ENCODE results near the gene VDAC1. TPM values are rescaled to one million over a fixed set of nuclear protein-coding genes. Genes with fewer than 3 reads are reported as not detected.
A peak's percentile ranks its signal among the peaks of the same experiment; 100 is the strongest.

VDAC1 gene, protein sequence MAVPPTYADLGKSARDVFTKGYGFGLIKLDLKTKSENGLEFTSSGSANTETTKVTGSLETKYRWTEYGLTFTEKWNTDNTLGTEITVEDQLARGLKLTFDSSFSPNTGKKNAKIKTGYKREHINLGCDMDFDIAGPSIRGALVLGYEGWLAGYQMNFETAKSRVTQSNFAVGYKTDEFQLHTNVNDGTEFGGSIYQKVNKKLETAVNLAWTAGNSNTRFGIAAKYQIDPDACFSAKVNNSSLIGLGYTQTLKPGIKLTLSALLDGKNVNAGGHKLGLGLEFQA
- 10 to 100 TPM; 37.6 to 65.1 TPM for total RNA-seq

DNA sequence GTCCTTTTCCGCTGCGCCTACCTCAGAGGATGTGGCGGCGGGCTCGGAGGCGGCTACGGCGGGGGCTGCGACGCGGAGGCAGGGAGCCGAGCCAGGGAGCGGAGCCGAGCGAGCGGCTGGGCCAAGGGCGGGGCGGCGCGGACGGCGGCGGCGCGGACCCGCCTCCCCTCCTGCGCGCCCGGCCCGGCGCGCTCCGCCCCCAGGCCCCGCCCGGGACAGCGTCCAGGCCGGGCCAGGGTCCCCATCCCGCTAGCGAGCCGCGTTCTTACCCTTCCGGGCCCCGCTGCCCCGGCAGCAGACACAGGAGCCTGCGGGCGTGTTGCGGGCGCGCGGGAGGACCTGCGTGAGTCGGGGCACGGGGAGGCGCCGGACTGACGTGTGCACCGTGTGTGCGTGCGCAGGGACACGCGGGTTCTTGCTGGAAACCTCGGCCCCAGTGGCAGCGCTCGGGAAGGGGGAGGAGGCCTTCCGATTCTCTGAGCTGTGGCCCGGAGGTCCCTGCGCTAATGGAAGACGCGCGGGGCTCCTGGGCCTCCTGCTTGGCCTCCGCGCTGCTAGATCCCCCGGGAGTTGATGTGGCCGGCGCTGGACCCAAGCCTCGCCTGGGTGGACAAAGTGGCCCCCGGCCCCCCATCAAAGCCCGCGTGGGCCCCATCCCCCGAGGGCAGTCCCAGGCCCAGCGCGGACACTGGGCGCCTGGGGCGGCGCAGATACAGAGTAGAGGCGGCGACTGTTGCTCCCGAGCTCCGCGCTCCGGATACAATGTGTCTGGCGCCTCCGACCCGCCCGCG lies at the start of gene VDAC1:
Gene VDAC1, minus strand, starts transcription at position 350 of the 791 bp plus-strand sequence. CDS start 11,963 bp downstream, outside the sequence.
- peaks cover 0 to 2% of the 10 kb centered on the region in 2 donors for H3K36me3 ChIP-seq (replicated peaks in 1 of 2; ENCODE audit: insufficient read depth in 1 of 2, low read depth in 2 of 2)
- DNase-seq = peak; percentile 73 to 80 (median 78)
- no peaks in the 10 kb centered on the region for H3K9me3 ChIP-seq
- no peaks in the 10 kb centered on the region for H3K27me3 ChIP-seq
- TF ChIP-seq, protein P1, sequence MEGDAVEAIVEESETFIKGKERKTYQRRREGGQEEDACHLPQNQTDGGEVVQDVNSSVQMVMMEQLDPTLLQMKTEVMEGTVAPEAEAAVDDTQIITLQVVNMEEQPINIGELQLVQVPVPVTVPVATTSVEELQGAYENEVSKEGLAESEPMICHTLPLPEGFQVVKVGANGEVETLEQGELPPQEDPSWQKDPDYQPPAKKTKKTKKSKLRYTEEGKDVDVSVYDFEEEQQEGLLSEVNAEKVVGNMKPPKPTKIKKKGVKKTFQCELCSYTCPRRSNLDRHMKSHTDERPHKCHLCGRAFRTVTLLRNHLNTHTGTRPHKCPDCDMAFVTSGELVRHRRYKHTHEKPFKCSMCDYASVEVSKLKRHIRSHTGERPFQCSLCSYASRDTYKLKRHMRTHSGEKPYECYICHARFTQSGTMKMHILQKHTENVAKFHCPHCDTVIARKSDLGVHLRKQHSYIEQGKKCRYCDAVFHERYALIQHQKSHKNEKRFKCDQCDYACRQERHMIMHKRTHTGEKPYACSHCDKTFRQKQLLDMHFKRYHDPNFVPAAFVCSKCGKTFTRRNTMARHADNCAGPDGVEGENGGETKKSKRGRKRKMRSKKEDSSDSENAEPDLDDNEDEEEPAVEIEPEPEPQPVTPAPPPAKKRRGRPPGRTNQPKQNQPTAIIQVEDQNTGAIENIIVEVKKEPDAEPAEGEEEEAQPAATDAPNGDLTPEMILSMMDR (IDR thresholded peaks at IDR 0.05) = peak in 1 of 7 experiments; percentile 9
- peak; percentile 54 to 78 (median 74) for TF ChIP-seq POLR2A (IDR thresholded peaks at IDR 0.05)
- peak within 1 kb of the TSS; percentile 86 to 99 (median 96) for H3K27ac ChIP-seq
- peaks cover 43% of the 10 kb centered on the region for H3K4me1 ChIP-seq
- H3K4me3 ChIP-seq = peak within 1 kb of the TSS; percentile 64 to 89
- intact Hi-C loops (cut with DNase I) = no loop called here
- peak; percentile 89 for ATAC-seq
- WGBS, 2 donors = 0% methylated on average over 10 to 74 of the region's 96 CpGs

DNA sequence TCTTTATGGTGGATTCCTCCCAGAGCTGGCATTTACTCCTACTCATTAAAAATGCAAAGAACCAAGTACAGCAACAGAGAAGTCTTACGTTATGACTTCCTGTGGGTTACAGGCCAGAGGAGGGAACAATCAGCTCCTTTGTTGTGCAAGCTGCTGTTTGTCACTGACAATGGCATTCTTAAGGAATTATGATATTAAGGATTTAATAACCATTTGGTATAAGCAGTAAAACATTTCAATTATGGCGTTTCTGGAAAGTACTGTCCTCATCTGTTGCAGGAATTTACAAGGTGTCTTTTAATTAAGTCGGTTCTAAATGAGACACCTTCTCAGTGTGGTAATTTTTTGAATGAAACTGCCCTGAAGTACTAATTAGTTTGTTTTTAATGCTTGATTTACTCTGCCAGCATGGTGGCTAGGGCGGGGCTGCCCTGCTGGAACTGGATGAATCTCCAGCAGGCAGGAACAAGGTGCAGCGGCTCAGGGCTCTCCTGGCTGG lies 49.1 kb upstream of the VDAC1 start:
- 35 to 52% methylated on average over 5 of the region's 5 CpGs for WGBS, 2 donors
- Histone ChIP-seq H3K4me3 (no peak overlapping the region), H3K9me3 (no peaks in the 10 kb centered on the region), H3K27ac (peak overlapping the region in 2 of 4 donors; percentile 34 to 44), H3K27me3 (no peaks in the 10 kb centered on the region), H3K36me3 (replicated peaks in 1 of 2; ENCODE audit: insufficient read depth in 1 of 2, low read depth in 2 of 2) (no peaks in the 10 kb centered on the region), H3K4me1 (peaks cover 9% of the 10 kb centered on the region)
- intact Hi-C loops (cut with DNase I) = no loop called here
- TF ChIP-seq POLR2A (IDR thresholded peaks at IDR 0.05) = no peak
- DNase-seq (no peak), ATAC-seq (peak; percentile 59)

DNA sequence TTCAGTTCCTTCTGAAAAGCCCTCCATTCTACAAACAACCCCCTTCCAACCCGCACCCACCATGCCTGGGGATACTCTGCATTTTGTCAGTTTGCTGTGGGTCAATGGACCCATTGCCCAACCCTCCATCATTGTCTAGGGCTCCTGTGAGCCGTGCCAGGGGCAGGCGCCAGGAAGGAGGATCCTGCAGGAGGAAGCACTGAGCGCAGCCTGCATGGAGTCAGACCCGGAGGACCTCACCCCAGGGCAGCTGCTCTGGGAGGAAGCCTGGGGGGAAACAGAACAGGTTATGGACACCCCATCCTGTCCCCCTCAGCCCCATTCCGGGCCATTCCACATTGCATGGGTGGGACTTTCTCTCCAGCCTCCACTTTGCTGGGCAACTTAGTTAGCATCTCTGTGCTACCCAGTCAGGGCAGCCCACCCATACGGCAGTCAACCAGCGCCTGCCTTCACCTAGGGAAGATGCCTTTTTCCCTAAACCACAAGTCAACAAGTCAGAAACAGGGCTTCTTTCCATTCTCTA lies 48.6 kb upstream of the VDAC1 start:
- H3K9me3 ChIP-seq = no peaks in the 10 kb centered on the region
- peaks cover 6% of the 10 kb centered on the region for H3K4me1 ChIP-seq
- no peak overlapping the region for H3K4me3 ChIP-seq
- no peaks in the 10 kb centered on the region for H3K36me3 ChIP-seq (replicated peaks in 1 of 2; ENCODE audit: insufficient read depth in 1 of 2, low read depth in 2 of 2)
- DNase-seq = no peak
- WGBS, 2 donors = 78 to 88% methylated on average over 5 to 8 of the region's 8 CpGs
- intact Hi-C loops (cut with DNase I) = no loop called here
- TF ChIP-seq POLR2A (IDR thresholded peaks at IDR 0.05) = no peak
- TF ChIP-seq, protein P1 (IDR thresholded peaks at IDR 0.05) = no peak
- H3K27ac ChIP-seq = peak overlapping the region in 2 of 4 donors; percentile 34 to 44
- H3K27me3 ChIP-seq = no peaks in the 10 kb centered on the region
- ATAC-seq = no peak

DNA sequence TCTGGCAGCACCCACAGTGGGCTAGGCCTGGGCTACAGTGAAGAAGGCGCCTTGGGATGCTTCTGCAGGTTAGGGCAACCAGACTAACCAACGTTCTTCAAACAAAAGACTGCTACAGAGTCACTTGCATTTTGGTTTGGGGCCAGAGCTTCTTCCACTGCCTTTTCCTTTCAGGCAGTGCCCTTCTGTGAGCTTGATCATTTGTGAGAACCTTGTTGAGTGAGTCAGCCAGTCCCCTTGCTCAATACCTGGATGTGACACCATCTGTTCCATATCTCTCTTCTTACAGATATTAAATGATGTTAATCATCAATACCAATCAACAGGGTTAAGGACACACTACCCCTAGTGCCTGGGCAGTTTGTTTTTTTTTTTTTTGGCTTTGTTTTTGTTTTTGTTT lies 46.5 kb upstream of the VDAC1 start:
- Histone ChIP-seq H3K9me3 (no peaks in the 10 kb centered on the region), H3K4me1 (peaks cover 12% of the 10 kb centered on the region), H3K27ac (no peak overlapping the region), H3K27me3 (no peaks in the 10 kb centered on the region), H3K4me3 (no peak overlapping the region), H3K36me3 (replicated peaks in 1 of 2; ENCODE audit: insufficient read depth in 1 of 2, low read depth in 2 of 2) (no peaks in the 10 kb centered on the region)
- ATAC-seq (no peak), DNase-seq (no peak)
- WGBS, 2 donors = 40 to 77% methylated on average over 1 to 2 of the region's 2 CpGs
- intact Hi-C loops (cut with DNase I) = no loop called here
- no peak for TF ChIP-seq POLR2A (IDR thresholded peaks at IDR 0.05)
- TF ChIP-seq, protein P1 (IDR thresholded peaks at IDR 0.05) = no peak

DNA sequence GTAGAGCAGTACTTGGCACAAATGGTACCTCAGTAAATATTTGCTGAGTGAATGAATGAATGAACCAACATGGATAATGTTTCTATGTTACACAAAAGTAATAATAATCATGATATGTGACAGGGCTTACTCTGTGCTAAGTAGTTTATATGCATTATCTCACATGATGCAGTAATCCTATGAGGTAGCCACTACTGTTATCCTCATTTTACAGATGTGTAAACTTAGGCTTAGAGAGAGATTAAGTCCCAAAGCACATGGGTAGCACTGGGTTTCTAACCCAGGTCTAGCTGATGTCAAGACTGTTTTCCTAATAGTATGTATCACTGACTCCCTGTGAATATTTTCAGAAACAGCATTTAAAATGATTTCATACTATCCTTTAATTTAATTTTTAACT lies 44.1 kb upstream of the VDAC1 start:
- ATAC-seq (no peak), DNase-seq (no peak)
- Histone ChIP-seq H3K9me3 (no peaks in the 10 kb centered on the region), H3K27me3 (no peaks in the 10 kb centered on the region), H3K36me3 (replicated peaks in 1 of 2; ENCODE audit: insufficient read depth in 1 of 2, low read depth in 2 of 2) (no peaks in the 10 kb centered on the region), H3K4me3 (no peak overlapping the region), H3K27ac (no peak overlapping the region), H3K4me1 (peaks cover 8% of the 10 kb centered on the region)
- intact Hi-C loops (cut with DNase I) = no loop called here
- TF ChIP-seq POLR2A (IDR thresholded peaks at IDR 0.05) = no peak
- TF ChIP-seq, protein P1 (IDR thresholded peaks at IDR 0.05) = no peak

Data from body of pancreas (tissue), 4 donors.